ENCODE measurements around the gene PPDPF.
"Not testable (repeated sequence)": the region's sequence is repeated elsewhere in the genome, so short reads cannot be mapped to it uniquely, and the experiment has no call there.

The PPDPF gene

GRCh38 chr20:63558804-63559484 lies 38.4 kb downstream of the PPDPF start:
- H3K27ac ChIP-seq: no peak overlapping the region
- no peaks in the 10 kb centered on the region for H3K9me3 ChIP-seq (ENCODE audit: low read depth, low read length)
- no peaks in the 10 kb centered on the region for H3K36me3 ChIP-seq (ENCODE audit: insufficient read depth, low read length)
- no peak for DNase-seq (ENCODE audit: low read depth, low spot score)
- no peak for TF ChIP-seq EZH2 (IDR thresholded peaks at IDR 0.05)
- no peak for TF ChIP-seq POLR2AphosphoS5 (IDR thresholded peaks at IDR 0.05; ENCODE audit: borderline replicate concordance, low read depth, low read length)
- TF ChIP-seq FOXP2 (optimal IDR thresholded peaks at IDR 0.05; ENCODE audit: control extremely low read depth, extremely low read length, insufficient read depth): no peak
- H3K4me3 ChIP-seq: no peak overlapping the region
- no peak overlapping the region for H3K9ac ChIP-seq (ENCODE audit: insufficient read length)

- not testable (repeated sequence) for H3K36me3 ChIP-seq (ENCODE audit: insufficient read depth, low read length); DNase-seq (ENCODE audit: low read depth, low spot score); H3K9ac ChIP-seq (ENCODE audit: insufficient read length); H3K9me3 ChIP-seq (ENCODE audit: low read depth, low read length); H3K27ac ChIP-seq; H3K4me3 ChIP-seq
Measured at GRCh38 chr20:63559485-63560332, 39.1 kb downstream of the PPDPF start.

- no peak overlapping the region for H3K4me3 ChIP-seq
- no peak for DNase-seq (ENCODE audit: low read depth, low spot score)
- no peak for TF ChIP-seq EZH2 (IDR thresholded peaks at IDR 0.05)
- TF ChIP-seq FOXP2 (optimal IDR thresholded peaks at IDR 0.05; ENCODE audit: control extremely low read depth, extremely low read length, insufficient read depth): no peak
- no peak for TF ChIP-seq POLR2AphosphoS5 (IDR thresholded peaks at IDR 0.05; ENCODE audit: borderline replicate concordance, low read depth, low read length)
- H3K9ac ChIP-seq (ENCODE audit: insufficient read length): no peak overlapping the region
- H3K27ac ChIP-seq: no peak overlapping the region
- no peaks in the 10 kb centered on the region for H3K36me3 ChIP-seq (ENCODE audit: insufficient read depth, low read length)
- no peaks in the 10 kb centered on the region for H3K9me3 ChIP-seq (ENCODE audit: low read depth, low read length)
Measured at GRCh38 chr20:63560333-63560805, 39.8 kb downstream of the PPDPF start.

GRCh38 chr20:63560856-63561609 lies 40.5 kb downstream of the PPDPF start:
- no peak for DNase-seq (ENCODE audit: low read depth, low spot score)
- no peak overlapping the region for H3K9ac ChIP-seq (ENCODE audit: insufficient read length)
- H3K4me3 ChIP-seq: no peak overlapping the region
- H3K36me3 ChIP-seq (ENCODE audit: insufficient read depth, low read length): no peaks in the 10 kb centered on the region
- H3K9me3 ChIP-seq (ENCODE audit: low read depth, low read length): no peaks in the 10 kb centered on the region
- H3K27ac ChIP-seq: no peak overlapping the region
- TF ChIP-seq FOXP2 (optimal IDR thresholded peaks at IDR 0.05; ENCODE audit: control extremely low read depth, extremely low read length, insufficient read depth): no peak
- TF ChIP-seq POLR2AphosphoS5 (IDR thresholded peaks at IDR 0.05; ENCODE audit: borderline replicate concordance, low read depth, low read length): no peak
- TF ChIP-seq EZH2 (IDR thresholded peaks at IDR 0.05): no peak

GRCh38 chr20:63561624-63562396 lies 41.2 kb downstream of the PPDPF start:
- no peak for TF ChIP-seq POLR2AphosphoS5 (IDR thresholded peaks at IDR 0.05; ENCODE audit: borderline replicate concordance, low read depth, low read length)
- no peak for TF ChIP-seq FOXP2 (optimal IDR thresholded peaks at IDR 0.05; ENCODE audit: control extremely low read depth, extremely low read length, insufficient read depth)
- no peak for TF ChIP-seq EZH2 (IDR thresholded peaks at IDR 0.05)
- H3K9me3 ChIP-seq (ENCODE audit: low read depth, low read length): no peaks in the 10 kb centered on the region
- H3K9ac ChIP-seq (ENCODE audit: insufficient read length): no peak overlapping the region
- no peak overlapping the region for H3K27ac ChIP-seq
- H3K4me3 ChIP-seq: no peak overlapping the region
- DNase-seq (ENCODE audit: low read depth, low spot score): no peak
- H3K36me3 ChIP-seq (ENCODE audit: insufficient read depth, low read length): no peaks in the 10 kb centered on the region

GRCh38 chr20:63562461-63563224 lies 42.1 kb downstream of the PPDPF start:
- no peak overlapping the region for H3K27ac ChIP-seq
- H3K9me3 ChIP-seq (ENCODE audit: low read depth, low read length): no peaks in the 10 kb centered on the region
- H3K9ac ChIP-seq (ENCODE audit: insufficient read length): no peak overlapping the region
- no peaks in the 10 kb centered on the region for H3K36me3 ChIP-seq (ENCODE audit: insufficient read depth, low read length)
- DNase-seq (ENCODE audit: low read depth, low spot score): no peak
- no peak for TF ChIP-seq FOXP2 (optimal IDR thresholded peaks at IDR 0.05; ENCODE audit: control extremely low read depth, extremely low read length, insufficient read depth)
- no peak for TF ChIP-seq EZH2 (IDR thresholded peaks at IDR 0.05)
- no peak for TF ChIP-seq POLR2AphosphoS5 (IDR thresholded peaks at IDR 0.05; ENCODE audit: borderline replicate concordance, low read depth, low read length)
- no peak overlapping the region for H3K4me3 ChIP-seq

GRCh38 chr20:63563225-63563935 lies 42.8 kb downstream of the PPDPF start:
- no peaks in the 10 kb centered on the region for H3K9me3 ChIP-seq (ENCODE audit: low read depth, low read length)
- H3K4me3 ChIP-seq: no peak overlapping the region
- TF ChIP-seq FOXP2 (optimal IDR thresholded peaks at IDR 0.05; ENCODE audit: control extremely low read depth, extremely low read length, insufficient read depth): no peak
- no peak for TF ChIP-seq EZH2 (IDR thresholded peaks at IDR 0.05)
- TF ChIP-seq POLR2AphosphoS5 (IDR thresholded peaks at IDR 0.05; ENCODE audit: borderline replicate concordance, low read depth, low read length): no peak
- H3K27ac ChIP-seq: no peak overlapping the region
- DNase-seq (ENCODE audit: low read depth, low spot score): no peak
- no peak overlapping the region for H3K9ac ChIP-seq (ENCODE audit: insufficient read length)
- H3K36me3 ChIP-seq (ENCODE audit: insufficient read depth, low read length): no peaks in the 10 kb centered on the region

All from SK-N-MC (cell line).